Suprapubic skin (tissue), 4 donors: ENCODE results near the gene CRABP2. TPM values are rescaled to one million over a fixed set of nuclear protein-coding genes. Genes with fewer than 3 reads are reported as not detected.
A peak's percentile ranks its signal among the peaks of the same experiment; 100 is the strongest.

Experiments used
- DNase-seq, 2 donors: peaks; one replicate each; pipeline ENCODE4 v3.0.0-alpha.2; 2019; ENCODE audit warnings: low spot score in 2 of 2
- H3K27ac ChIP-seq: fragments of 200-600 bp; sonication (generic); one replicate; pipeline ENCODE4 v1.5.1; 2019
- H3K27me3 ChIP-seq: fragments of 200-600 bp; sonication (generic); one replicate; pipeline ENCODE4 v1.5.1; 2019
- H3K36me3 ChIP-seq: fragments of 200-600 bp; sonication (generic); one replicate; pipeline ENCODE4 v1.5.1; 2019
- H3K4me1 ChIP-seq: fragments of 200-600 bp; sonication (generic); one replicate; pipeline ENCODE4 v1.5.1; 2019
- H3K4me3 ChIP-seq: fragments of 200-600 bp; sonication (generic); one replicate; pipeline ENCODE4 v1.5.1; 2019; ENCODE audit warnings: mild to moderate bottlenecking
- H3K9me3 ChIP-seq: fragments of 200-600 bp; sonication (generic); one replicate; pipeline ENCODE4 v1.5.1; 2019
- EP300 ChIP-seq: sonication (generic); formaldehyde crosslinking; IDR thresholded peaks from one replicate; pipeline ENCODE4 v1.6.1; 2017; ENCODE audit warnings: antibody characterized with exemption
- POLR2A ChIP-seq, 2 donors: fragments of 450-650 bp; IDR thresholded peaks; one replicate each; pipeline ENCODE4 v1.6.1; 2017; ENCODE audit warnings: antibody characterized with exemption in 2 of 2, mild to moderate bottlenecking in 2 of 2, moderate library complexity in 2 of 2
- POLR2AphosphoS5 ChIP-seq, 3 donors: sonication (generic); formaldehyde crosslinking; IDR thresholded peaks; one replicate each; pipeline ENCODE4 v1.6.1; 2017; ENCODE audit warnings: antibody characterized with exemption in 3 of 3
- WGBS: methylation state at CpG from one replicate; pipeline ENCODE4 v1.1.5; 2018; 5-methylcytosine and 5-hydroxymethylcytosine counted together
- total RNA-seq, 4 donors: library from RNA; depleted of rRNA; stranded (reverse); fragments of >200 nt; gene quantifications; one replicate each; pipeline ENCODE4 v1.1.0, GENCODE V29; 2016
- TF ChIP-seq, protein P1 (sequence below), 2 donors: fragments of 200-600 bp in 1 of 2; fragments of 450-650 bp in 1 of 2; sonication (generic) in 1 of 2; IDR thresholded peaks; one replicate each; pipeline ENCODE4 v1.5.1; 2016 to 2019; ENCODE audit warnings: antibody characterized with exemption in 2 of 2, mild to moderate bottlenecking in 1 of 2, moderate library complexity in 1 of 2

The CRABP2 gene
- total RNA-seq, 4 donors from 2014 or later = 38.4 to 98.0 (median 68.2) TPM

DNA sequence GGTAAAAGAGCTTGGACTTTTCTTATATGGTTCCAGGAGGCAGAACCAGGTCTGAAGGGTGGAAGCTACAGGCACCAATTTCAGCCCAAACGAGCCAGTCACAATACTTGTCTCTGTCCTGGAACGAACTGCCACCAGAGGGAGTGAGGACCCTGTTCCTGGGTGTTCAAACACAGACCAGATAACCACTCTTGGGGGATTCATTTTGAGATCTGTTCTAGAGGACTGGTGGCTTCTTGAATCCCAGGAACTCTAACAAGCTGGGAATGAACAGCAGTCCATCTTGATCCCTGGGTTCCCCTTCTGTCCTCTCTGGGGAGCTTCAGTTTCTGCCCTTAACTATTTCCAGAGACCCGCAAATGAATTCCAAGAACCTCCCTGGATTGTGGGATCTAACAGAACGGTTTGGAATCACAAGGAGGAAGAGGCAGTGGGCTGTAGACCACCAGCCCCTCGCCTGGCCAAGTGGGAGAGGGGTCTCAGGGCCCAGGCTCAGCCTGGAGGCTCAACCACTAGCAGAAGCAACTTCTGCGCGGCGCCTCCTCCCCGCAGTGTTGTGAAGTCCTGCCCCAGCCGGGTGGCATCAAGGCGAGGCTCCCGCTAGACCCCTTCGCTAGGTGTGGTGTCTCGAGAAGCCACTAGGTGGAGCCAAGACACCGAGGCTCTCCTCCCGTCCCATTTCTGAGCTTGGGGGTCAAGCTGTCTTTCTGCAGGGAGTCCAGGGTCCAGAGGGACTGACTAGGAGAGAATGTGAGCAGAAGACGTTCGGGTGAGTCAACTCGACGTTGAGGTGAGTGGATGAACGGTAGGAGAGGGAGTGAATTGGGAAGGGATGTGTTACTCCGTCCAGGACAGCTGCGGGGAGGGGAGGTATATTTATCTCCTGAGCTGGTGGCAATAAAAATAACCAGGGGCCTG lies 16.1 kb downstream of the CRABP2 start:
- Histone ChIP-seq H3K36me3 (no peaks in the 10 kb centered on the region), H3K9me3 (no peaks in the 10 kb centered on the region), H3K4me1 (peaks cover 45% of the 10 kb centered on the region), H3K27me3 (peaks cover 4% of the 10 kb centered on the region), H3K4me3 (peak overlapping the region; percentile 13), H3K27ac (no peak overlapping the region)
- TF ChIP-seq, protein P1, sequence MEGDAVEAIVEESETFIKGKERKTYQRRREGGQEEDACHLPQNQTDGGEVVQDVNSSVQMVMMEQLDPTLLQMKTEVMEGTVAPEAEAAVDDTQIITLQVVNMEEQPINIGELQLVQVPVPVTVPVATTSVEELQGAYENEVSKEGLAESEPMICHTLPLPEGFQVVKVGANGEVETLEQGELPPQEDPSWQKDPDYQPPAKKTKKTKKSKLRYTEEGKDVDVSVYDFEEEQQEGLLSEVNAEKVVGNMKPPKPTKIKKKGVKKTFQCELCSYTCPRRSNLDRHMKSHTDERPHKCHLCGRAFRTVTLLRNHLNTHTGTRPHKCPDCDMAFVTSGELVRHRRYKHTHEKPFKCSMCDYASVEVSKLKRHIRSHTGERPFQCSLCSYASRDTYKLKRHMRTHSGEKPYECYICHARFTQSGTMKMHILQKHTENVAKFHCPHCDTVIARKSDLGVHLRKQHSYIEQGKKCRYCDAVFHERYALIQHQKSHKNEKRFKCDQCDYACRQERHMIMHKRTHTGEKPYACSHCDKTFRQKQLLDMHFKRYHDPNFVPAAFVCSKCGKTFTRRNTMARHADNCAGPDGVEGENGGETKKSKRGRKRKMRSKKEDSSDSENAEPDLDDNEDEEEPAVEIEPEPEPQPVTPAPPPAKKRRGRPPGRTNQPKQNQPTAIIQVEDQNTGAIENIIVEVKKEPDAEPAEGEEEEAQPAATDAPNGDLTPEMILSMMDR (IDR thresholded peaks at IDR 0.05) = peak; percentile 84 to 89
- TF ChIP-seq EP300 = no peak
- DNase-seq = peak in 1 of 2 donors; percentile 84
- 2% methylated on average over 23 of the region's 23 CpGs for WGBS

DNA sequence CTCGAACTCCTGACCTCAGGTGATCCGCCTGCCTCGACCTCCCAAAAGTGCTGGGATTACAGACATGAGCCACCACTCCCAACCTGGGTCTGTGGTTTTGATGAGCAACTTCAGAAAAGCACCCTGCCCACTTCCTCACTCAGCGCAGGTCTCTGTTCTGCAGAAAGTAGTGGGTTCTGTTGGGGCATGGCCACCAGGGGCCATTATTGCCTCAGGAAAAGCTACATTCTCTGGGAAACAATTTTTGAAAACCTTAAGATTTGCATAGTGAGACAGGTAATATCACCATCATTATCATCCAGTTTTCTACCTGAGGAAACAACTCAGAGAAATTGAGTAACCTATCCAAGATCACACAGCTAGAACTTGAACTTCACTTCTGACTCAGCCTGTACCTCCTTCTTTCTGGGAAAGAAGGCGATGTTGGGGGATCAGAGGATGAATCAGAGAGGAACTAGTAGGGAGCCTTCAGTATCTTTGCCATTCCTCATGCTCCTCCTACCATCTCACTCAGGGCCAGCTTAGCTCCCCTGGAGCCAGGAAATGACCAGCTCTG lies 21.1 kb downstream of the CRABP2 start:
- Histone ChIP-seq H3K4me3 (no peak overlapping the region), H3K4me1 (peaks cover 4% of the 10 kb centered on the region), H3K27ac (no peak overlapping the region), H3K36me3 (no peaks in the 10 kb centered on the region), H3K9me3 (no peaks in the 10 kb centered on the region), H3K27me3 (peaks cover 19% of the 10 kb centered on the region)
- WGBS = 61% methylated on average over 2 of the region's 5 CpGs
- DNase-seq = no peak
- TF ChIP-seq POLR2A (IDR thresholded peaks at IDR 0.05) = no peak
- no peak for TF ChIP-seq EP300
- TF ChIP-seq, protein P1 (IDR thresholded peaks at IDR 0.05) = no peak
- TF ChIP-seq POLR2AphosphoS5 (IDR thresholded peaks at IDR 0.05) = no peak

DNA sequence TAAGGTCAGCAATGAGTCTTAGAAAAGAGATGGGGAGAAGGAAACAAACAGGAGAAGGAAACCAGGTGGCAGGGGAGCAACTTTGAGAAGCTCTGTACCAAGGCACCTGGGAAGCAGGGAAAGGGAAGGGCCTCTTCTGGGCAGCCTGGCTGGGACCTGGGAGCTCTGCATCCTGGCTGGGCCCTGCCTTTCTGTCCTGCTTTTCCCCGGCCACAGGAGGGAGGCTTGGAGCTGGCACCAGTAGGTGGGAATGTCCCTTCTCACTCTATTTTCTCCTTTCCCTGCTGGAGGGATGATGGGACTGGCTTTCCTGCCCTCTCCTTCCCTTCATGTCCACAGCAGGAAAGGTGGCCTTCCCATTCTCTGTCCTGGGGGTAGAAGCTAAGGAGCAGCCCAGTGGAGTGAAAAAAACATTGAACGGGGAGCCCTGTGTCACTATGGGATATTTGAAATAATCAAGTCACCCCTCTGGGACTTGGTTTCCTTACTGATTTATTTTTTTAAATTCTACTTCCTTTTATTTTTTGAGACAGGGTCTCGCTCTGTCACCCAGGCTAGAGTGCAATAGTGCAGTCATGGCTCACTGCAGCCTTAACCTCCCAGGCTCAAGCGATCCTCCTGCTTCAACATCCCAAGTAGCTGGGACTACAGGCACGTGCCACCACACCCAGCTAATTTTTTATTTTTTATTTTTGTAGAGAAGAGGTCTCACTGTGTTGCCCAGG lies 23.1 kb downstream of the CRABP2 start:
- TF ChIP-seq, protein P1 (IDR thresholded peaks at IDR 0.05) = no peak
- TF ChIP-seq EP300 = no peak
- peaks cover 28% of the 10 kb centered on the region for H3K27me3 ChIP-seq
- no peak overlapping the region for H3K27ac ChIP-seq
- H3K4me1 ChIP-seq = peaks cover 7% of the 10 kb centered on the region
- H3K9me3 ChIP-seq = no peaks in the 10 kb centered on the region
- DNase-seq = no peak
- WGBS = 70% methylated on average over 5 of the region's 5 CpGs
- no peaks in the 10 kb centered on the region for H3K36me3 ChIP-seq
- no peak overlapping the region for H3K4me3 ChIP-seq

DNA sequence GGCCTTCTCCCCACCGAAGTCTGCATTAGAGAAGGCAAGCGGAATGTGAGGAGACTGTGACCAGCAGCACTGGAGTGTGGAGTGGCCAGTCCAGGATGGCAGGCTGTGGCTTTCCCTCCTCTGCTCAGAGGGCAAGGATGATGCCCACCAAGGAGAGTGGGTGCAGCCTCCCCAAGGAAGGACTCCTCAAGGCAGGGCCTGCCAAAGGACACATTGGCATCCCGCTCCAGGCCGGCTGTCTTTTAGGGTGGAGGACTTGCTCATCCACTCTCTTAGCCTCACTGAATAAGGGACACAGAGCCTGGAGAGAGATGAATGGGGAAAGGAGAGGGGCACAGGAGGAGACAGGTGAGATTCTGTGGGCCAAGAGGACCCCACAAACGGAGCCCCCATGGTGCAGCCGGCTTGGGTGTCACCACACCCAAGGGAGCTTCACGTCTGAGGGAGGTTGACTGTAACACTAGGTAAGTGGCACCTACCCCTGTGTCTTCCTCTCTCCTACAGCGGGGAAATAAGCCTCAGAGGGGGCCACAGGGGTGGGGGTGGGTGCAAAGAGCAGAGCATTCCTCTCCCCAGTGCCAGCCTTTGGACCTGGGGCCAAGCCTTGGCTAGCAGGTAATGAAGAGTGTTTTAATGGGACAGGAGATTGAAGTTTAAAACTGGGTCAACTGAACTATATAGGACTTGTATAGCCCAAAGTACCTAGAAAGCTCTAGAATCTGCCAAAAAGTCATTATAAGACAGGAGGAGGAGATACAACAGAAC lies 24.0 kb downstream of the CRABP2 start:
- TF ChIP-seq, protein P1 (IDR thresholded peaks at IDR 0.05) = no peak
- TF ChIP-seq POLR2AphosphoS5 (IDR thresholded peaks at IDR 0.05) (no peak), POLR2A (IDR thresholded peaks at IDR 0.05) (no peak), EP300 (no peak)
- H3K9me3 ChIP-seq = no peaks in the 10 kb centered on the region
- H3K4me1 ChIP-seq = peaks cover 16% of the 10 kb centered on the region
- H3K27me3 ChIP-seq = peaks cover 37% of the 10 kb centered on the region
- DNase-seq = no peak
- H3K27ac ChIP-seq = no peak overlapping the region
- H3K4me3 ChIP-seq = no peak overlapping the region
- H3K36me3 ChIP-seq = no peaks in the 10 kb centered on the region
- 73% methylated on average over 7 of the region's 8 CpGs for WGBS
